Fibroblast of the conjunctiva (primary cell): Measurements from ENCODE around the gene COPZ1.

Experiments
- DNase-seq: peaks from one replicate; pipeline ENCODE4 v3.0.0-alpha.2; 2010; ENCODE audit warnings: low read depth

COPZ1 gene

GRCh38 chr12:54359762-54360351 lies 34.9 kb downstream of the COPZ1 start:
- no peak for DNase-seq

- DNase-seq = peak; percentile 68
These were observed 36.0 kb downstream of the COPZ1 start for GRCh38 chr12:54360717-54361456.

GRCh38 chr12:54363047-54363446 lies 38.1 kb downstream of the COPZ1 start:
- DNase-seq = no peak

GRCh38 chr12:54363618-54364017 lies 38.7 kb downstream of the COPZ1 start:
- DNase-seq = no peak

GRCh38 chr12:54364413-54364812 lies 39.5 kb downstream of the COPZ1 start, which contains the start of gene GPR84:
Gene GPR84 (minus strand): TSS chr12:54364486. CDS start chr12:54363851, 635 bp downstream.
- DNase-seq = no peak

- DNase-seq = no peak
These were observed 43.2 kb downstream of the COPZ1 start for GRCh38 chr12:54368025-54368708.

GRCh38 chr12:54368709-54369596 lies 44.0 kb downstream of the COPZ1 start:
- DNase-seq = peak; percentile 86

GRCh38 chr12:54369597-54370131 lies 44.7 kb downstream of the COPZ1 start:
- no peak for DNase-seq

GRCh38 chr12:54370171-54370730 lies 45.3 kb downstream of the COPZ1 start:
- peak; percentile 72 for DNase-seq

GRCh38 chr12:54371328-54372112 lies 46.6 kb downstream of the COPZ1 start:
- peak; percentile 56 for DNase-seq

GRCh38 chr12:54372113-54372806 lies 47.3 kb downstream of the COPZ1 start:
- DNase-seq = no peak

GRCh38 chr12:54373649-54374561 lies 49.0 kb downstream of the COPZ1 start:
- DNase-seq = no peak

GRCh38 chr12:54374562-54375258 lies 49.8 kb downstream of the COPZ1 start:
- DNase-seq = no peak

GRCh38 chr12:54375259-54375579 lies 50.3 kb downstream of the COPZ1 start:
- DNase-seq = no peak

GRCh38 chr12:54376596-54376995 lies 51.7 kb downstream of the COPZ1 start:
- DNase-seq = no peak

- DNase-seq = no peak
These were observed 52.1 kb downstream of the COPZ1 start for GRCh38 chr12:54377007-54377406.

GRCh38 chr12:54377797-54378515 lies 53.0 kb downstream of the COPZ1 start:
- no peak for DNase-seq
